Activated CD4-positive, alpha-beta T cell treated with anti-CD3 and anti-CD28 coated beads, Interleukin-2, Interleukin-6, amounts not matched to agents 100 ng/mL and 50 ng/mL, durations not matched to agents 16 hours and 8 hours (primary cell): ENCODE data around the gene MUC20.
A peak's percentile ranks its signal among the peaks of the same experiment; 100 is the strongest.
"Not testable (repeated sequence)": the region's sequence is repeated elsewhere in the genome, so short reads cannot be mapped to it uniquely, and the experiment has no call there.

ENCODE experiments used
- DNase-seq: peaks from one replicate; pipeline ENCODE4 v3.0.0-alpha.2; 2020

The MUC20 gene

DNA sequence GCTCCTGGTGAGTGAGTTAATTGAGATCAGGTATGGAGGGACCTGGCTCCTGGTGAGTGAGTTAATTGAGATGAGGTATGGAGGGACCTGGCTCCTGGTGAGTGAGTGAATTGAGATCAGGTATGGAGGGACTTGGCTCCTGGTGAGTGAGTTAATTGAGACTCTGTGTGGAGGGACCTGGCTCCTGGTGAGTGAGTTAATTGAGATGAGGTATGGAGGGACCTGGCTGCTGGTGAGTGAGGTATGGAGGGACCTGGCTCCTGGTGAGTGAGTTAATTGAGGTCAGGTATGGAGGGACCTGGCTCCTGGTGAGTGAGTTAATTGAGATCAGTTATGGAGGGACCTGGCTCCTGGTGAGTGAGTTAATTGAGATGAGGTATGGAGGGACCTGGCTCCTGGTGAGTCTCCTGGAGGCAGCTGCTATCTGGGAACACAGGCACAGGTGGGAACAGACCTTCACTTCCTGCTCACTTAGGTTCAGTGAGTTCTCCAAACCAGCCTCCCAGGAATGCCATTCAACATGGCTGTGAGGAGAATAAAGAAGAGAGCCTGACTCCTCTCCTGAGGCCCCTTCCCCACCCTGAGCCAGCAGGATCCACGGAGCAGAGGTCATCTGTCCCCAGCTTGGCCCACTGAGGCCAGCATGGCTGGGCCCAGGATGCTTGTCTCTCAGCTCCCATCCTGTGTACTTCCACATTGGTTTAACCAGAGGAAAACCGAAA lies 9.5 kb upstream of the MUC20 start:
- DNase-seq, result not testable (repeated sequence)

DNA sequence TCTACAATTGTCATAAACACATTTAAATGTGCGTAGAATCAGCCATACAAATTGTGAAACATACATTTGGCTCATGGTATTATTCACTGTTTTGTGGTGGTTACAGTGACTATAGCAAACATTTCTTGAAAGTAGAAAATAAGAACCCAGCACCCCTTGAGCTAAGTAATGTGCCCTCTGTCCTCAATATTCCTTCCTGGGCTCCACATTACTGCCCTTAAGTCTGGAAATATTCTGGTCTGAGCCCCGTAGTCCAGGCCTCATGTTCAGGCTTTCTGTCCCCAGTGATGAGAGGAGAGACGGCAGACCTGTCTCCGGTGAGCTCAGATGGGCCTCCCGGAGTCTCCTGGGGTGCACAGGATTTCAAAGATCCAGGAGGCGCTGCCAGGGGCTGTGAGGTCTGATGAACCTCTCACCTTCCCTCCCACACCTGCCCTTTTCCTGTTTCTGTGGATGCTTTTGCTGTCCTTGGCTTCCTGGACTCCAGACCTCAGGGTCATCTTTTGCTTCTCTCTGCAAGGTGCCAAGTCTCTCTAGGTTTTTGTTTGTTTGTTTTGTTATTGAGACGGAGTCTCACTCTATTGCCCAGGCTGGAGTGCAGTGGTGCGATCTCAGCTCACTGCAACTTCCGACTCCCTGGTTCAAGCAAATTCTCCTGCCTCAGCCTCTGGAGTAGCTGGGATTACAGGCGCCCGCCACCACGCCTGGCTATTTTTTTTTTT lies 8.8 kb upstream of the MUC20 start:
- no peak for DNase-seq

DNA sequence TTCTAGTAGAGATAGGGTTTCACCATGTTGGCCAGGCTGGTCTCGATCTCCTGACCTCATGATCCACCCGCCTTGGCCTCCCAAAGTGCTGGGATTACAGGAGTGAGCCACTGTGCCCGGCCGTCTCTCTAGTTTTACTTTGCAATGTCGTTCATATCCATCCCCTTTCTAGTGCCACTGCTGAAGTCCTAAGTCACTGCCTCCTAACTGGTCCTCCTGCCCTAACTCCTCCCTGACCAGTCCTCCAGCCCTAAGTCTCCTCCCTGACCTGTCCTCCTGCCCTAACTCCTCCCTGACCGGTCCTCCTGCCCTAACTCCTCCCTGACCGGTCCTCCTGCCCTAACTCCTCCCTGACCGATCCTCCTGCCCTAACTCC lies 8.3 kb upstream of the MUC20 start:
- DNase-seq, result not testable (repeated sequence)

DNA sequence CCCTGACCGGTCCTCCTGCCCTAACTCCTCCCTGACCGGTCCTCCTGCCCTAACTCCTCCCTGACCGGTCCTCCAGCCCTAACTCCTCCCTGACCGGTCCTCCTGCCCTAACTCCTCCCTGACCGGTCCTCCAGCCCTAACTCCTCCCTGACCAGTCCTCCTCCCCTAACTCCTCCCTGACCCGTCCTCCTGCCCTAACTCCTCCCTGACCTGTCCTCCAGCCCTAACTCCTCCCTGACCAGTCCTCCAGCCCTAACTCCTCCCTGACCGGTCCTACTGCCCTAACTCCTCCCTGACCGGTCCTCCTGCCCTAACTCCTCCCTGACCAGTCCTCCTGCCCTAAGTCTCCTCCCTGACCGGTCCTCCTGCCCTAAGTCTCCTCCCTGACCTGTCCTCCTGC lies 7.6 kb upstream of the MUC20 start:
- not testable (repeated sequence) for DNase-seq

- DNase-seq, result no peak
Observed at GRCh38 chr3:195714380-195715011, 6.3 kb upstream of the MUC20 start.

DNA sequence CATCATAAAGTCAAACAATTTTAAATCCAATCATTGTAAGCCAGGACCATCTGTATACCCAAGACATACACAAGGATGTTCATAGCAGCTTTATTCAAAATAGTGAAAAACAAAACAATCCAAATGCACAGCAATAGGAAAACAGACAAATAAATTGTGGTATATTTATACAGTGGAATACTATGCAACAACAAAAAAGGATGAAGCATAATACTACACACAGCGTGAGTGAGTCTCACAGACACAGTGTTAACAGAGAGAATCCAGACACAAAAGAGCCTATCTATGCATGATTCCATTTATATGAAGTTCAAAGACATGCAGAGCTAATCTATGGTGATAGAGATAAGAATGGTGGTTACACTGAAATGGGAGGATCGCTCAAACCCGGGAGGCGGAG lies 5.6 kb upstream of the MUC20 start:
- no peak for DNase-seq

DNA sequence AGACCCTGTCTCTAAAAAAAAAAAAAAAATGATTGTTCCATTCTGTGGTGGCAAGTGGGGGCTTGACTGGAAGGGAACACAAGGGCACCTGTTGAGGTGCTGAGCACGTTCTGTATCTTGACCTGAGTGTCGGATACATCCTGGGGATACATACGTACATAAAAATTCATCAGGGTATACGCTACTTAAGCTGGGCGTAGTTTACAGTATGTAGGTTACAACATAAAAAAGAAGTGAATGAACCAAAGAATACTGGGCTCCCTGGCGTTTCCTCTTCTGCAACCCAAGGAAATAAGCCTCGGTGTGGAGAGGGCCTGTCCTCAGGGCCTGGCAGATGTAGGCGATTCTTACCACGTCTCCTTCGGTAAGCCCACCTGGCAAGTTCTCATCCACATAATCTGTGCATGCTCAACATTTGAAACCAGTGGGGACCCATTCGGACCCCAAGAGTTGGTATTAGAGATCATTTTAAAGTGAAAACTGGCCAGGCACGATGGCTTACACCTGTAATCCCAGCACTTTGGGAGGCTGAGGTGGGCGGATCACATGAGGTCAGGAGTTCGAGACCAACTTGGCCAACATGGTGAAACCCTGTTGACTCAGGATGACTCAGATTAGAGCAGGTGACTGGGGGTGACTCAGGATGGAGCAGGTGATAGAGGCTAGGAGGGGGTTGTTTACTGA lies 5.1 kb upstream of the MUC20 start:
- DNase-seq, result peak; percentile 57

DNA sequence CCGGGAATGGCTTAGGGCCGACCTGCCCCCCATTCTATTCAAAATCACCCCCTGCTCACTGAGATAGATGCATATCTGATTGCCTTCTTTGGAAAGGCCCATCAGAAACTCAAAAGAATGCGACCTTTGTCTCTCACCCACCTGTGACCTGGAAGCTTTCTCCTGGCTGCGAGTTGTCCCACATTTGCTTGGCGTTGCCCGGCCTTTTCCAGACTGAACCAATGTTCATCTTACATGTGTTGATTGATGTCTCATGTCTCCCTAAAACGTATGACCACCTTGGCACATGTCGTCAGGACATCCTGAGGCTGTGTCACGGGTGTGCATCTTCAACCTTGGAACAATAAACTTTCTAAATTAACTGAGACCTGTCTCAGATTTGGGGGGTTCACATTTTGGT lies 3.4 kb upstream of the MUC20 start:
- no peak for DNase-seq

GRCh38 chr3:195717852-195718476 lies 2.8 kb upstream of the MUC20 start:
- DNase-seq, result no peak

DNA sequence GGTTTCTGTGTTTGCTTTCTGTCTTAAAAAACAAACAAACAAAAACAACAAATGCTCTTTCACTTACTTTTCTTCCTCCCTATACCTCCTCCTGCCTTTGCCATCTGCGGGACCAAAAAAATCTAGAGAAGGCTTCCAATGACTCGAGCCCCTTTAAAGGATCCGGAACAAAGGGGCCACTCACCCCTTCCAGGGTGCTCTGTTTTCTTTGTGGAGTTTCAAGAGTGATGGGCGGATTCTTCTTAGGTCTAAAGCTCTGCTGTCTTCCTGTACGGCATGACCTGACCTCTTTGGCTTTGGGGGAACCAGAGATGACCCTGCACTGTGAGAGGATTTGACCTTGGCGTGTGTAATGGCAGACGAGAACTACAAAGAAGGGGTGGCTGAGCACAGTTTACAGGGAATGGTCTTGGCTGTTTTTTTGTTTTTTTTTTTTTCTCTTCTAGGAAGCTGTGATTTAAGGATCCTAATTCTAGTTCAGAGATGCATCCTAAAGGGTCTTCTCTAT lies 2.2 kb upstream of the MUC20 start:
- DNase-seq, result no peak

DNA sequence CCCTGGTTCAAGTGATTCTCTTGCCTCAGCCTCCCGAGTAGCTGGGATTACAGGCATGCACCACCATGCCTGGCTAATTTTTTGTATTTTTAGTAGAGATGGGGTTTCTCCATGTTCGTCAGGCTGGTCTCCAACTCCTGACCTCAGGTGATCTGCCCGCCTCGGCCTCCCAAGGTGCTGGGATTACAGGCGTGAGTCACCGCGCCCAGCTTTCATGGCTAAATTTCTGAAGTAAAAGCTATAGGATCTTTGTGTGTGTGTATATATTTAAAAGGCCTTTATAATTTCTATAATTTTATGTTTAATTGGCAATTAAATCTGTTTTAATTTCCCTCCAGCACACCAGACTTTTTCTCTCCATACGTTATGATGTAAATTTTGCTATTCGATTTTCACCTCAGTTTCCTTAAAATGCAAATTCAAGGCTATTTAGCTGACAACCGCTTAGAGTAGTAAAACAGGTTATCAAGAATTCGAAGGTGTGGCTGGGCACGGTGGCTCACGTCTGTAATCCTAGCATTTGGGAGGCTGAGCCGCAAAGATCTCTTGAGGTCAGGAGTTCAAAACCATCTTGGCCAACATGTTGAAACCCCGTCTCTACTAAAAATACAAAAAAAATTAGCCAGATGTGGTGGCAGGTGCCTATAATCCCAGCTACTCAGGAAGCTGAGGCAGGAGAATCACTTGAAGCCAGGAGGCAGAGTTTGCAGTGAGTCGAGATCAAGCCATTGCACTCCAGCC lies 1.1 kb upstream of the MUC20 start:
- DNase-seq, result not testable (repeated sequence)

GRCh38 chr3:195722139-195722995 lies 1.6 kb downstream of the MUC20 start:
- DNase-seq, result not testable (repeated sequence)

DNA sequence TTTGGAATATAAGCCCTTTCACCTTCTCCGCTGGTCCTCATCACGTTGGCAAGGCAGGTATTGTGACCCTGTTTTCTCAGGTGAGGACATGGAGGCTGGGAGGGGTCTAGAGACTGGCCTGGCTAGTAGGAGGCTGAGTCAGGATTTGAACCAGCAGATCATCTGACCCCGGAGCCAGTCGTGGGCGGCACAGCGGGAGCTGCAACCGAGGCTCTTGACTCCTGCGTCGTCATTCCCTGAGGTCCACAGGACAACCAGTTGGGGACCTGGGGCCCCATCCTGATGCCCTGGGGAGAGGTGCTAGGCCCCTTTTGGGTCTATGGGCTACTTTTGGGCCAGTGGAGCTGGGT lies 2.2 kb downstream of the MUC20 start:
- DNase-seq, result not testable (repeated sequence)

DNA sequence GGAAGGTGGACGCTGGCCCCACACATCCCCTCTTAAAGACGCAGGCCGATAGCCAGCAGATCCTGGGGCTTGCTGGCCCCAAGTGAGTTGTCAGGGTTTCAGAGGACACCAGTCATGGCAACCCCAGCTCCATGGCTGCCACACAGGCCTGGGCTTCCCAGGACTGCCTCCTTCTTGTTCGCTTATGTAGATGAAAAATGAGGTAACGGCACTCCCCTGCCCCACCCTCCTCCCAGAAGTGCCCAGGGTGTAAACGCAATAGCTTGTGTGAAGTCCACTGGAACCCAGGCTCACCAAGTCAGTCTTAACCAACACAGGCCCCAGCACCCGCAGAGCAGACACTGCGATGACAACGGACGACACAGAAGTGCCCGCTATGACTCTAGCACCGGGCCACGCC lies 3.6 kb downstream of the MUC20 start:
- not testable (repeated sequence) for DNase-seq

DNA sequence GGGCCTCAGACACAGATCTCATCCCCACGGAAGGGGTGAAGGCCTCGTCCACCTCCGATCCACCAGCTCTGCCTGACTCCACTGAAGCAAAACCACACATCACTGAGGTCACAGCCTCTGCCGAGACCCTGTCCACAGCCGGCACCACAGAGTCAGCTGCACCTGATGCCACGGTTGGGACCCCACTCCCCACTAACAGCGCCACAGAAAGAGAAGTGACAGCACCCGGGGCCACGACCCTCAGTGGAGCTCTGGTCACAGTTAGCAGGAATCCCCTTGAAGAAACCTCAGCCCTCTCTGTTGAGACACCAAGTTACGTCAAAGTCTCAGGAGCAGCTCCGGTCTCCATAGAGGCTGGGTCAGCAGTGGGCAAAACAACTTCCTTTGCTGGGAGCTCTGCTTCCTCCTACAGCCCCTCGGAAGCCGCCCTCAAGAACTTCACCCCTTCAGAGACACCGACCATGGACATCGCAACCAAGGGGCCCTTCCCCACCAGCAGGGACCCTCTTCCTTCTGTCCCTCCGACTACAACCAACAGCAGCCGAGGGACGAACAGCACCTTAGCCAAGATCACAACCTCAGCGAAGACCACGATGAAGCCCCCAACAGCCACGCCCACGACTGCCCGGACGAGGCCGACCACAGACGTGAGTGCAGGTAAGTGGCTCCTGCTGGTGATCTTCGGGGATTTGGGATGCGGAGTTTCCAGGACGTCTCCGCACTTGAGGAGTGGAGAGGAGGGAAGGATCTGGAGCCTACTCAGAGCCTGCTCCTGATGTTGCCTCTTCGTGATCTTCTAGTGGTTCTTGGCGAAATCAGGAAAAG lies 5.3 kb downstream of the MUC20 start:
- not testable (repeated sequence) for DNase-seq

DNA sequence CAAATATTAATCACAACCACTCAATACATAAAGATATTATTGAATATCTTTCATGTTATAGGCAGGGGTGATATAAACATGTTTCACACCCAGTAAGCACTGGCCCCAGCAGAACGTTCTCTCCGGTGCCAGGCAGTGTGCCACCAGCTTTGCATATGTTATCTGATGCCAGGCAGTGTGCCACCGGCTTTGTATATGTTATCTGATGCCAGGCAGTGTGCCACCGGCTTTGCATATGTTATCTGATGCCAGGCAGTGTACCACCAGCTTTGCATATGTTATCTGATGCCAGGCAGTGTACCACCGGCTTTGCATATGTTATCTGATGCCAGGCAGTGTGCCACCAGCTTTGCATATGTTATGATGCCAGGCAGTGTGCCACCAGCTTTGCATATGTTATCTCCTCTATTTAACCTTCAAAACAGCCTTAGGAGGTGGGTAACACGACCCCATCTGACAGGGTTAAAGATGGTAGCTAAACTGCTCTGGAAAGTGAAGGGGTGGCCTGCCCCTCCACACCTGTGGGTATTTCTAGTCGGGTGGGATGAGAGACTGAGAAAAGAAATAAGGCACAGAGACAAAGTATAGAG lies 6.9 kb downstream of the MUC20 start:
- DNase-seq, result no peak

- not testable (repeated sequence) for DNase-seq
Observed at GRCh38 chr3:195728789-195729188, 8.0 kb downstream of the MUC20 start.

DNA sequence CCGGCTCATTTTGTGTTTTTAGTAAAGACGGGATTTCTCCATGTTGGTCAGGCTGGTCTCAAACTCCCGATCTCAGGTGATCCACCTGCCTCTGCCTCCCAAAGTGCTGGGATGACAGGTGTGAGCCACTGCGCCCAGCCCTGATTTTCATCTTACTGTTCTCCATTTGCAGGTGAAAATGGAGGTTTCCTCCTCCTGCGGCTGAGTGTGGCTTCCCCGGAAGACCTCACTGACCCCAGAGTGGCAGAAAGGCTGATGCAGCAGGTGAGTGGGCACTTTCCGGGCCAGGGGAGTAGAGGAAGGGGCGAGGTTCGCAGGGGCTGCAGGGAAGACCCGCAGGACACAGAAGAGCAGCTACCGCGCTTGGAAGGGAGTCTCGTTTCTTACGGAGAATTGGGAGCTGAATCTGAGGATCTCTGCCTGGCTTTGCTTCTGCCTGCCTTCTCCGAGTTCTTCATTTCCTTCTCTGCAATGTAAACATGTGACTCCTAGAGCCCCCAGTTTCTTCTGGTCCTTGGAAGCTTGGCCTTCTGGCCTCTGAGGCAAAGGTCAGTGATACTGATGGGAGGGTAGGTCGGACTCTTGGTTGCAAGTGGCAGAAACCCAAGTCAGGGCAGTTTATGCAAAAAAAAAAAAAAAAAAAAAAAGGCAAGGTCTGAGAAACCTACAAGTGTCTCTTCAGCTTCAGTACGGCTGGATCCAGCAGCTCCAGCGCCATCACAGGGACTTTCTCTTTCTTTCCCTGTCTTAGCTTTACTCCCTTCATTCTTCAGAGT lies 8.9 kb downstream of the MUC20 start:
- DNase-seq, result no peak

- DNase-seq, result no peak
Observed at GRCh38 chr3:195731356-195731905, 10.7 kb downstream of the MUC20 start.
